C4-2B (cell line): Measurements from ENCODE around the gene TTF1.

Source experiments
- H3K27ac ChIP-seq: fragments of 450-650 bp; 2 replicates; pipeline ENCODE4 v1.5.1; 2017
- ZFX ChIP-seq: fragments of 450-650 bp; IDR thresholded peaks from 2 replicates; pipeline ENCODE4 v1.6.1; 2017
- TF ChIP-seq, protein P1 (sequence below): fragments of 450-650 bp; conservative IDR thresholded peaks from 2 replicates; pipeline ENCODE4 v1.5.1; 2017; ENCODE audit warnings: mild to moderate bottlenecking

Gene TTF1

GRCh38 chr9:132441404-132441803, 34.8 kb upstream of the TTF1 start:
- H3K27ac ChIP-seq = no peak overlapping the region
- TF ChIP-seq ZFX = no peak
- TF ChIP-seq, protein P1, sequence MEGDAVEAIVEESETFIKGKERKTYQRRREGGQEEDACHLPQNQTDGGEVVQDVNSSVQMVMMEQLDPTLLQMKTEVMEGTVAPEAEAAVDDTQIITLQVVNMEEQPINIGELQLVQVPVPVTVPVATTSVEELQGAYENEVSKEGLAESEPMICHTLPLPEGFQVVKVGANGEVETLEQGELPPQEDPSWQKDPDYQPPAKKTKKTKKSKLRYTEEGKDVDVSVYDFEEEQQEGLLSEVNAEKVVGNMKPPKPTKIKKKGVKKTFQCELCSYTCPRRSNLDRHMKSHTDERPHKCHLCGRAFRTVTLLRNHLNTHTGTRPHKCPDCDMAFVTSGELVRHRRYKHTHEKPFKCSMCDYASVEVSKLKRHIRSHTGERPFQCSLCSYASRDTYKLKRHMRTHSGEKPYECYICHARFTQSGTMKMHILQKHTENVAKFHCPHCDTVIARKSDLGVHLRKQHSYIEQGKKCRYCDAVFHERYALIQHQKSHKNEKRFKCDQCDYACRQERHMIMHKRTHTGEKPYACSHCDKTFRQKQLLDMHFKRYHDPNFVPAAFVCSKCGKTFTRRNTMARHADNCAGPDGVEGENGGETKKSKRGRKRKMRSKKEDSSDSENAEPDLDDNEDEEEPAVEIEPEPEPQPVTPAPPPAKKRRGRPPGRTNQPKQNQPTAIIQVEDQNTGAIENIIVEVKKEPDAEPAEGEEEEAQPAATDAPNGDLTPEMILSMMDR = no peak

DNA sequence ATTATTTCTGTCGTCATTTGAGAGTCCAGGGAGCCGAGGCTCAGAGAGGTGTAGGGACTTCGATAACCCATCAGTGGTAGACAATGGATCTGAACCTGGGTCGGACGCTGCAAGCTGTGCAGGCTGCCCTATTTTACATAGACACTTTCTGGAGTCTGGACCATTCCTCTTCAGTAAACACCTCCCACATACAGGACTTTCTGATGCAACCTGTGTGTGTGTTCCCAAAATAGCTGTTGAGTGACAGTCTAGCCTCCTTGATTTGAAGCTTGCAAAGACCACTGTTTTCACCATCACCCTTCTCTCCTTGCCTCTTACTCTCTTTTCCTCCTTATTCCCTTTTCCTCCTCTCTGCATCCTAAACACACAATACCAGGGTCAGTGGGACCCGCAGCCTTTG, 34.1 kb upstream of the TTF1 start:
- TF ChIP-seq ZFX = no peak
- TF ChIP-seq, protein P1 = no peak

DNA sequence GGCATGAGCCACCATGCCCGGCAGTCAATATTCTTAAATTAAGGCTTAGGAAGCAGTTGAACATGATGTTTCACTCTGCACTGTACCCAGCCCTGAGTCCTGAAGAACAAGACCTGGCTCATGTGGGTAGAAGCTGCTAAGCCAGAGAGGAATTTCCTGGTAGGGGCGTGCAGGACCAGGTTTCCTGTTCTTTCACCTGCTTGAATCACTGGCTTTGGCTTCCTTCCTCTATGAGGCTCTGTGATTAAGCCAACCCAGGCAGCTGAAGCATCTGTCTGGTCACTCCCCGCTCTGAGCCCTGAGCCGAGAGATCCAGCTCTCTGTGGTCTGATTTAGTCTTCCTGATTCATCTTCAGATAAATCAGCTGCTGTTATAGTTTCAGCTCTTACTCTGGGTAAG, 32.5 kb upstream of the TTF1 start:
- no peak overlapping the region for H3K27ac ChIP-seq
- TF ChIP-seq, protein P1 = no peak
- no peak for TF ChIP-seq ZFX

More for the DNA sequence above, 34.1 kb upstream of the TTF1 start:
- no peak overlapping the region for H3K27ac ChIP-seq

DNA sequence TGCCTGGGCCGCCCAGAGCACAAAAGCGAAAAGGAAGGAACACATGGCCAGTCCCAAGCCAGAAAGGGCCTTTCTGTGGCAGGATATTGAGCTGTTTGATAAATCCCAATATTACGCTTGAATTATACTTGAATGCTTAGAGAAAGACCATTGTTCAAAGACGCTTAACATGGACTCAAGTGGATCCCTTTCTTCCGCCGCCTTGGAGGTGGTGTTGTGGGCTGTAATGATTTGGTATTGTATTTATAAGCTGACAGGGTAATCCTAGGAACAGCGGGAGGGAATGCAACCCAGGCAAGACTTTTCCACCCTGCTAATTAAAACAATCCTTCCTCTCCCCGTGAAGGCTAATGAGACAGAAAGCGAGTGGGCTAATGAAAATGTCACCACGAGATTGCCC, 28.2 kb upstream of the TTF1 start:
- no peak for TF ChIP-seq ZFX
- TF ChIP-seq, protein P1 = no peak
- H3K27ac ChIP-seq = no peak overlapping the region

DNA sequence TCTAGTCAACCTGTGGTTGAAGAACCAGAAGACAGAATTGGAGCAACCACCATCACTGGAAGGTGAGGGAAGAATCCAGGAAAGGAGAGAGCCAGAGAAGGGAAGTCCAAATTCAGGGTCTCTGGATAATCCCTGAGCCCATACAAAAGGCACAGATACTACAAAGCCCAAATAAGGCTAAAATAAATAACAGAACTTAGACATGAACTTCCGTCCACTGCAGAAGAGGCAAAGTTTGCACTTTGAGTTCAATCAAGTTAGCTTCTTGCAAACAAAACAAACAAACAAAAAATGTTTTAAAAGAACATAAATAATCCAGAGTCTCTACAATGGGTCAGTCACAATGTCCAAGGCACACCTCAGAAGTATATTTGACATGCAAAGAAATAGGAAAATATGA, 24.4 kb upstream of the TTF1 start:
- no peak overlapping the region for H3K27ac ChIP-seq

DNA sequence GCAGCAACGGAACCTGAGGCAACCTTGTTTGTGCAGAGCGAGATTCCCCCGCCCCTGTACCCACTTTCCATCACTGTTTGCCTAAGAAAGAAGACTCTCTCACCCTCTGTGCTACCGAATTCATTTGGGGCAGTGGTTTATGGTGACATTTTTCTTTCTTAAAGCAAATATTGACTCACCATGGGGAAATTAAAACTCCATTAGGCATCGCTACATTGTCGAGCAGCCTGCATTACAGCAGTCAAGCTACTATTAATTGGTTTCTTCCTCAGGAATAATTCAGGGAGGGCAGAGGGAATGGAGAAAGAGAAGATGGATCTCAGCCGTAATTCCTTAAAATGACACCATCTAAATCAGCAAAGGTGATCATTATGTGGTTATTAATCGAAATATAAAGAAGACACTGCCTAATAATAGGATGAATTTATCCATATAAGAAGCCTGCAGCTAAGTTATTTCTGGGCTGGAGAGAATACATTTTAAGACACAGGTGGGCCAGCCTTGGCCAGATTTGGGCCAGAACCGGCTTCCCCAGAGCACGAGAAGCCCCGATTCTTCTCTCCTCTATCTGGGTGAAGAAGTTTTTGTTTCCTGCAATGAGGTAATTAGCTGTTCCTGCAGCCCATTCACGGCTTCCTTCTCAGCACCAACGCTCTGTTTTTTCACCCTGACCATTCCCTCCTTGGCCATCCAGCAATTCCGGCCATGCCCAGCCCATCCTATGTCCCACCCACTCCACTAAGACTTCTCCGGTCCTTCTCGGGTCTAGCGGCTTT, 20.2 kb upstream of the TTF1 start:
- TF ChIP-seq ZFX = no peak
- TF ChIP-seq, protein P1 = no peak
- no peak overlapping the region for H3K27ac ChIP-seq

More for the DNA sequence above, 24.4 kb upstream of the TTF1 start:
- TF ChIP-seq ZFX = no peak
- TF ChIP-seq, protein P1 = no peak

- H3K27ac ChIP-seq = no peak overlapping the region
- TF ChIP-seq, protein P1 = no peak
- no peak for TF ChIP-seq ZFX
These were observed 19.0 kb upstream of the TTF1 start for GRCh38 chr9:132425675-132426062.
